Breast epithelium (tissue), 3 donors: ENCODE measurements around the gene PCDHGA10.

Experiments
- POLR2A ChIP-seq: fragments of 450-650 bp; IDR thresholded peaks from one replicate; pipeline ENCODE4 v1.6.1; 2016; ENCODE audit warnings: antibody characterized with exemption, mild to moderate bottlenecking, moderate library complexity
- POLR2AphosphoS5 ChIP-seq, 3 donors: sonication (generic); formaldehyde crosslinking; IDR thresholded peaks; one replicate each; pipeline ENCODE4 v1.6.1; 2017; ENCODE audit warnings: antibody characterized with exemption in 3 of 3
- TF ChIP-seq, protein P1 (sequence below), 3 donors: fragments of 450-650 bp; IDR thresholded peaks; one replicate each; pipeline ENCODE4 v1.5.1; 2016 to 2017; ENCODE audit warnings: antibody characterized with exemption in 3 of 3, mild to moderate bottlenecking in 3 of 3, moderate library complexity in 3 of 3

DNA sequence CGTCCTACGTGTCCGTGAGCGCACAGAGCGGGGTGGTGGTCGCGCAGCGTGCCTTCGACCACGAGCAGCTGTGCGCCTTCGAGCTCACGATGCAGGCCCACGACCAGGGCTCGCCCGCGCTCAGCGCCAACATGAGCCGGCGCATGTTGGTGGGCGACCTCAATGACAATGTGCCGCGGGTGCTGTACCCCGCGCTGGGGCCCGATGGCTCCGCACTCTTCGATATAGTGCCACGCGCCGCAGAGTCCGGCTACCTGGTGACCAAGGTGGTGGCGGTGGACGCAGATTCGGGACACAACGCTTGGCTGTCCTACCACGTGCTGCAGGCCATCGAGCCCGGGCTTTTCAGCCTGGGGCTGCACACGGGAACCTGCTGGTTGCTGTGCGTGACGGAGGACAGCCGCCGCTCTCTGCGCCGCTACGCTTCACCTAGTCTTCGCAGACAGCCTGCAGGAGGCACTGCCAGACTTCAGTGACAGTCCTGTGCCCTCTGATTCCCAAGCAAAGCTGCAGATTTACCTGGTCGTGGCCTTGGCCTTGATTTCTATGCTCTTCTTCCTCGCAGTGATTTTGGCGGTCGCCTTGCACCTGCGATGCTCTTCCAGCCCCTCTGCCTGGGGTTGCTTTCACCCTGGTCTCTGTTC, 15.1 kb downstream of the PCDHGA10 start:
- TF ChIP-seq, protein P1, sequence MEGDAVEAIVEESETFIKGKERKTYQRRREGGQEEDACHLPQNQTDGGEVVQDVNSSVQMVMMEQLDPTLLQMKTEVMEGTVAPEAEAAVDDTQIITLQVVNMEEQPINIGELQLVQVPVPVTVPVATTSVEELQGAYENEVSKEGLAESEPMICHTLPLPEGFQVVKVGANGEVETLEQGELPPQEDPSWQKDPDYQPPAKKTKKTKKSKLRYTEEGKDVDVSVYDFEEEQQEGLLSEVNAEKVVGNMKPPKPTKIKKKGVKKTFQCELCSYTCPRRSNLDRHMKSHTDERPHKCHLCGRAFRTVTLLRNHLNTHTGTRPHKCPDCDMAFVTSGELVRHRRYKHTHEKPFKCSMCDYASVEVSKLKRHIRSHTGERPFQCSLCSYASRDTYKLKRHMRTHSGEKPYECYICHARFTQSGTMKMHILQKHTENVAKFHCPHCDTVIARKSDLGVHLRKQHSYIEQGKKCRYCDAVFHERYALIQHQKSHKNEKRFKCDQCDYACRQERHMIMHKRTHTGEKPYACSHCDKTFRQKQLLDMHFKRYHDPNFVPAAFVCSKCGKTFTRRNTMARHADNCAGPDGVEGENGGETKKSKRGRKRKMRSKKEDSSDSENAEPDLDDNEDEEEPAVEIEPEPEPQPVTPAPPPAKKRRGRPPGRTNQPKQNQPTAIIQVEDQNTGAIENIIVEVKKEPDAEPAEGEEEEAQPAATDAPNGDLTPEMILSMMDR (IDR thresholded peaks at IDR 0.05) = no peak
- TF ChIP-seq POLR2A = no peak
- no peak for TF ChIP-seq POLR2AphosphoS5 (IDR thresholded peaks at IDR 0.05)
